Endothelial cell of umbilical vein (primary cell): ENCODE measurements around the gene USP48. TPM values are rescaled to one million over a fixed set of nuclear protein-coding genes. Genes with fewer than 3 reads are reported as not detected.

Experiments used
- BruUV-seq: library from RNA; stranded (reverse); fragments of 400-500 nt; replicated peaks from 2 replicates; lab custom pipeline; 2021; lab: Mats Ljungman, UMichigan
- CTCF ChIA-PET: fragments of 300-600, 350-600 bp; sonication (Branson Sonifier 250); formaldehyde crosslinking; loops from one replicate; lab custom pipeline; 2021; ENCODE audit warnings: antibody characterized with exemption, inconsistent platforms; lab: Charles Lee
- POLR2A ChIA-PET: fragments of 300-600, 350-600 bp; sonication (Branson Sonifier 250); formaldehyde crosslinking; loops from one replicate; lab custom pipeline; 2021; ENCODE audit warnings: antibody characterized with exemption, inconsistent platforms; lab: Charles Lee
- DNase-seq: peaks from one replicate; pipeline ENCODE4 v3.0.0-alpha.2; 2011; ENCODE audit warnings: low read depth, low spot score
- FAIRE-seq: peaks from 2 replicates; lab custom pipeline; 2011; peaks lifted over from hg19 to GRCh38; lab: Jason Lieb, UNC
- H2AFZ ChIP-seq: 2 replicates; pipeline ENCODE4 v1.6.0; 2012; ENCODE audit warnings: low read depth, low read length, control low read depth, inconsistent platforms
- H3K27ac ChIP-seq: 2 replicates; pipeline ENCODE4 v1.5.1; 2011; ENCODE audit warnings: low read depth, mild to moderate bottlenecking, control low read depth, low read length, moderate library complexity; ENCODE audit not compliant: insufficient read depth
- H3K27me3 ChIP-seq, 2 experiments: 2 replicates each; pipeline versions ENCODE4 v1.6.0 to v1.6.1; 2011; ENCODE audit warnings: low read length in 2 of 2, mixed read lengths in 1 of 2; ENCODE audit not compliant: control insufficient read depth in 2 of 2, insufficient read depth in 2 of 2
- H3K36me3 ChIP-seq, 2 experiments: 2 replicates in 1 of 2; 3 replicates in 1 of 2; pipeline ENCODE4 v1.5.1; 2011; ENCODE audit warnings: low read length in 2 of 2, mild to moderate bottlenecking in 1 of 2, moderate library complexity in 1 of 2; ENCODE audit not compliant: control insufficient read depth in 2 of 2, insufficient read depth in 2 of 2; ENCODE audit errors: extremely low read depth in 1 of 2
- H3K4me1 ChIP-seq: 3 replicates; pipeline ENCODE4 v1.5.1; 2011; ENCODE audit warnings: mild to moderate bottlenecking, low read length; ENCODE audit not compliant: control insufficient read depth, insufficient read depth; ENCODE audit errors: extremely low read depth
- H3K4me2 ChIP-seq: 2 replicates; pipeline ENCODE4 v1.6.1; 2011; ENCODE audit warnings: low read length, control low read depth, mixed read lengths; ENCODE audit not compliant: insufficient read depth
- H3K4me3 ChIP-seq, 3 experiments: fragments of 200-600 bp in 1 of 3; sonication (generic), shearing (Covaris generic) in 1 of 3; replicated peaks in 1 of 3; 2 replicates each; pipeline ENCODE4 v1.5.1; 2011 to 2016; ENCODE audit warnings: control low read depth in 3 of 3, low read length in 3 of 3, mild to moderate bottlenecking in 2 of 3, inconsistent platforms in 1 of 3, low read depth in 1 of 3, moderate library complexity in 1 of 3; ENCODE audit not compliant: insufficient read depth in 1 of 3
- H3K79me2 ChIP-seq: 2 replicates; pipeline ENCODE4 v1.6.0; 2012; ENCODE audit warnings: low read length, inconsistent platforms; ENCODE audit not compliant: control insufficient read depth, insufficient read depth
- H3K9ac ChIP-seq: replicated peaks from 2 replicates; pipeline ENCODE3; 2011; ENCODE audit warnings: low read length, control low read depth; ENCODE audit not compliant: insufficient read depth; ENCODE audit errors: extremely low read depth
- H3K9me1 ChIP-seq: replicated peaks from 3 replicates; pipeline ENCODE4 v1.6.0; 2011; ENCODE audit warnings: mild to moderate bottlenecking, low read length; ENCODE audit not compliant: control insufficient read depth, insufficient read depth; ENCODE audit errors: extremely low read depth
- H3K9me3 ChIP-seq: replicated peaks from 2 replicates; pipeline ENCODE4 v1.5.1; 2012; ENCODE audit warnings: low read length, inconsistent platforms; ENCODE audit not compliant: control insufficient read depth, insufficient read depth
- H4K20me1 ChIP-seq: replicated peaks from 2 replicates; pipeline ENCODE3; 2011; ENCODE audit warnings: mild to moderate bottlenecking, low read length; ENCODE audit not compliant: control insufficient read depth, insufficient read depth; ENCODE audit errors: extremely low read depth
- EZH2 ChIP-seq: IDR thresholded peaks from 2 replicates; pipeline ENCODE4 v1.6.1; 2012; ENCODE audit warnings: borderline replicate concordance, low read depth, mild to moderate bottlenecking, moderate library complexity, low read length, inconsistent platforms; ENCODE audit not compliant: severe bottlenecking
- FOS ChIP-seq: IDR thresholded peaks from 2 replicates; pipeline ENCODE4 v1.6.1; 2011; ENCODE audit warnings: mild to moderate bottlenecking, low read length, moderate library complexity, borderline replicate concordance; ENCODE audit not compliant: insufficient read depth
- GATA2 ChIP-seq: IDR thresholded peaks from 2 replicates; pipeline ENCODE4 v1.7.0; 2011; ENCODE audit warnings: low read depth, mild to moderate bottlenecking, moderate library complexity, mixed read lengths, low read length; ENCODE audit not compliant: insufficient read length, insufficient read depth
- JUN ChIP-seq: IDR thresholded peaks from 2 replicates; pipeline ENCODE4 v1.6.1; 2011; ENCODE audit warnings: borderline replicate concordance, low read depth; ENCODE audit not compliant: insufficient read length, insufficient read depth
- MYC ChIP-seq: IDR thresholded peaks from one replicate; pipeline ENCODE4 v1.6.1; 2011; ENCODE audit warnings: mild to moderate bottlenecking, low read depth, low read length
- POLR2A ChIP-seq: IDR thresholded peaks from 2 replicates; pipeline ENCODE4 v1.6.1; 2012; ENCODE audit warnings: low read depth, mild to moderate bottlenecking, control low read depth, low read length
- POLR2AphosphoS5 ChIP-seq: IDR thresholded peaks from 2 replicates; pipeline ENCODE4 v1.6.1; 2012; ENCODE audit warnings: low read depth, mild to moderate bottlenecking, control low read depth, low read length, moderate library complexity; ENCODE audit not compliant: insufficient read depth
- dilution Hi-C: fragments of 300-500 bp; cut with MboI; formaldehyde crosslinking; loops from one replicate; pipeline ENCODE4 v1.15.0; 2019; ENCODE audit warnings: low sequenced_read_pairs; ENCODE audit not compliant: extremely low pct_ligation_motif_present
- intact Hi-C: fragments of 100-400 bp; cut with micrococcal nuclease; formaldehyde crosslinking; loops from one replicate; pipeline ENCODE4 v1.10.0; 2022
- polyA plus RNA-seq, 4 experiments: library from polyadenylated mRNA; depleted of rRNA in 3 of 4; stranded (reverse) in 3 of 4; unstranded in 1 of 4; fragments of >200 nt; gene quantifications; 2 replicates each; pipeline versions ENCODE4 v1.2.1 to v1.2.3, GENCODE V29; 2011 to 2012; ENCODE audit warnings: missing spikeins in 1 of 4
- total RNA-seq: library from RNA; stranded (reverse); gene quantifications from 2 replicates; pipeline ENCODE4 v1.2.3, GENCODE V29; 2021
- TF ChIP-seq, protein P1 (sequence below): IDR thresholded peaks from 2 replicates; pipeline ENCODE4 v1.6.1; 2011; ENCODE audit not compliant: insufficient read depth, insufficient read length
- TF ChIP-seq, protein P2 (sequence below), 2 donors: IDR thresholded peaks; 1 replicate in 1 of 2; 2 replicates in 1 of 2; pipeline ENCODE4 v1.5.1; 2011; ENCODE audit warnings: low read length in 2 of 2, mild to moderate bottlenecking in 2 of 2, moderate library complexity in 2 of 2, control low read depth in 1 of 2, inconsistent platforms in 1 of 2, low read depth in 1 of 2; ENCODE audit not compliant: insufficient read depth in 1 of 2; ENCODE audit errors: extremely low read depth in 1 of 2

Gene USP48
- total and polyA plus RNA-seq, 2 donors (not counting 3 experiments of a cell fraction or from before 2014, with no cell fraction given), result 27.2 to 149 TPM

DNA sequence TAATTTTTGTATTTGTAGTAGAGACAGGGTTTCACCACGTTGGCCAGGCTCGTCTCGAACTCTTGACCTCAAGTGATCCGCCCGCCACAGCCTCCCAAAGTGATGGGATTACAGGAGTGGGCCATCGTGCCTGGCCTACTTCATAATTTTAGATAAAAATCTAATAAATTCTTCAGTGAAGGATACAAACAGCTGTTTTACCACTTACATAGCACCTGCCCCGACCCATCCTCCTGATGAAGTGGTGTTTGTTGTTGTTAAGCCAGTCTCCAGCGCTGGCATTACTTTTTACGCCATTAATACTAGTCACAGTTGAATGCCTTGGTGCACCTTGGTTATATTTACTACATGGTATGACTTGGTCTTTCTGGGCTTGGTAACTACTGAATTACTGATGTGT is 101.5 kb downstream of the USP48 start:
- H4K20me1 ChIP-seq, result peaks cover 3% of the 10 kb centered on the region
- H3K9me3 ChIP-seq, result no peaks in the 10 kb centered on the region
- H3K27me3 ChIP-seq, result no peaks in the 10 kb centered on the region
- H2AFZ ChIP-seq, result no peak overlapping the region
- intact Hi-C loops (no loop called here), dilution Hi-C loops (no loop called here)
- H3K9me1 ChIP-seq, result no peaks in the 10 kb centered on the region
- peaks cover 16 to 20% of the 10 kb centered on the region in 2 experiments for H3K36me3 ChIP-seq
- H3K4me2 ChIP-seq, result no peak overlapping the region
- POLR2A ChIA-PET, result no interaction called here
- CTCF ChIA-PET, result interaction anchor here (1.2 kb wide), 1 partner anchor 101 kb away, joined by 3 read pairs; no protein-coding TSS in a partner anchor
- TF ChIP-seq FOS (no peak), MYC (no peak), GATA2 (no peak), JUN (no peak), EZH2 (no peak), POLR2AphosphoS5 (no peak), POLR2A (no peak)
- TF ChIP-seq, protein P1, sequence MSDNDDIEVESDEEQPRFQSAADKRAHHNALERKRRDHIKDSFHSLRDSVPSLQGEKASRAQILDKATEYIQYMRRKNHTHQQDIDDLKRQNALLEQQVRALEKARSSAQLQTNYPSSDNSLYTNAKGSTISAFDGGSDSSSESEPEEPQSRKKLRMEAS, result no peak
- TF ChIP-seq, protein P2, sequence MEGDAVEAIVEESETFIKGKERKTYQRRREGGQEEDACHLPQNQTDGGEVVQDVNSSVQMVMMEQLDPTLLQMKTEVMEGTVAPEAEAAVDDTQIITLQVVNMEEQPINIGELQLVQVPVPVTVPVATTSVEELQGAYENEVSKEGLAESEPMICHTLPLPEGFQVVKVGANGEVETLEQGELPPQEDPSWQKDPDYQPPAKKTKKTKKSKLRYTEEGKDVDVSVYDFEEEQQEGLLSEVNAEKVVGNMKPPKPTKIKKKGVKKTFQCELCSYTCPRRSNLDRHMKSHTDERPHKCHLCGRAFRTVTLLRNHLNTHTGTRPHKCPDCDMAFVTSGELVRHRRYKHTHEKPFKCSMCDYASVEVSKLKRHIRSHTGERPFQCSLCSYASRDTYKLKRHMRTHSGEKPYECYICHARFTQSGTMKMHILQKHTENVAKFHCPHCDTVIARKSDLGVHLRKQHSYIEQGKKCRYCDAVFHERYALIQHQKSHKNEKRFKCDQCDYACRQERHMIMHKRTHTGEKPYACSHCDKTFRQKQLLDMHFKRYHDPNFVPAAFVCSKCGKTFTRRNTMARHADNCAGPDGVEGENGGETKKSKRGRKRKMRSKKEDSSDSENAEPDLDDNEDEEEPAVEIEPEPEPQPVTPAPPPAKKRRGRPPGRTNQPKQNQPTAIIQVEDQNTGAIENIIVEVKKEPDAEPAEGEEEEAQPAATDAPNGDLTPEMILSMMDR (IDR thresholded peaks at IDR 0.05; ENCODE audit: extremely low read depth in 1 of 2, insufficient read depth in 1 of 2, low read depth in 1 of 2, low read length in 2 of 2), result no peak
- H3K4me1 ChIP-seq, result no peaks in the 10 kb centered on the region
- no peak overlapping the region for H3K9ac ChIP-seq
- no peak overlapping the region for H3K27ac ChIP-seq
- no peak for DNase-seq
- no peaks in the 10 kb centered on the region for H3K79me2 ChIP-seq
- FAIRE-seq, result no peak
- H3K4me3 ChIP-seq, result no peak overlapping the region
- BruUV-seq, result no TSS peak
